GM19463 (cell line): ENCODE data around the gene LRIG1.
A peak's percentile ranks its signal among the peaks of the same experiment; 100 is the strongest.

Experiments
- ATAC-seq: cut with Tn5 transposase; IDR thresholded peaks from one replicate; pipeline ENCODE4 v1.9.1; 2021; ENCODE audit warnings: mild to moderate bottlenecking, moderate library complexity; ENCODE audit not compliant: unreplicated experiment

LRIG1 gene

GRCh38 chr3:66507423-66508260, 6.8 kb upstream of the LRIG1 start:
- no peak for ATAC-seq

GRCh38 chr3:66506154-66506553, 5.3 kb upstream of the LRIG1 start:
- no peak for ATAC-seq

- ATAC-seq = no peak
Observed at GRCh38 chr3:66504850-66505641, 4.2 kb upstream of the LRIG1 start.

GRCh38 chr3:66502981-66503380, 2.2 kb upstream of the LRIG1 start:
- ATAC-seq = no peak

GRCh38 chr3:66502245-66502874, 1.5 kb upstream of the LRIG1 start:
- no peak for ATAC-seq

GRCh38 chr3:66501483-66502244, 842 bp upstream of the LRIG1 start:
- no peak for ATAC-seq

- ATAC-seq = peak; percentile 5
Observed at GRCh38 chr3:66499881-66500575, 794 bp downstream of the LRIG1 start.

- no peak for ATAC-seq
Observed at GRCh38 chr3:66498687-66499621, 1.9 kb downstream of the LRIG1 start.

GRCh38 chr3:66497985-66498671, 2.7 kb downstream of the LRIG1 start:
- ATAC-seq = no peak

- ATAC-seq = no peak
Observed at GRCh38 chr3:66497288-66497984, 3.4 kb downstream of the LRIG1 start.

- ATAC-seq = no peak
Observed at GRCh38 chr3:66496746-66497145, 4.1 kb downstream of the LRIG1 start.

- ATAC-seq = no peak
Observed at GRCh38 chr3:66496301-66496700, 4.5 kb downstream of the LRIG1 start.

- no peak for ATAC-seq
Observed at GRCh38 chr3:66495668-66496045, 5.2 kb downstream of the LRIG1 start.

GRCh38 chr3:66494959-66495667, 5.7 kb downstream of the LRIG1 start:
- no peak for ATAC-seq

GRCh38 chr3:66493458-66494099, 7.2 kb downstream of the LRIG1 start:
- ATAC-seq = no peak

GRCh38 chr3:66492672-66493071, 8.2 kb downstream of the LRIG1 start:
- ATAC-seq = no peak

- no peak for ATAC-seq
Observed at GRCh38 chr3:66492071-66492470, 8.8 kb downstream of the LRIG1 start.
